Activated naive CD8-positive, alpha-beta T cell treated with anti-CD3 and anti-CD28 coated beads for 36 hours (primary cell): ENCODE results near the gene ERC1. TPM values are rescaled to one million over a fixed set of nuclear protein-coding genes. Genes with fewer than 3 reads are reported as not detected.
"Not testable (repeated sequence)": the region's sequence is repeated elsewhere in the genome, so short reads cannot be mapped to it uniquely, and the experiment has no call there.

Experiments
- DNase-seq: peaks from one replicate; pipeline ENCODE4 v3.0.0; 2021
- H3K27ac Mint-ChIP-seq: one replicate; pipeline ENCODE4 v1.8.0; 2022; ENCODE audit warnings: mild to moderate bottlenecking, moderate library complexity, mixed read lengths
- H3K27me3 Mint-ChIP-seq: one replicate; pipeline ENCODE4 v1.8.0; 2022; ENCODE audit warnings: mild to moderate bottlenecking, mixed read lengths
- H3K36me3 Mint-ChIP-seq: one replicate; pipeline ENCODE4 v1.8.0; 2021; ENCODE audit warnings: mild to moderate bottlenecking, mixed read lengths
- H3K4me1 Mint-ChIP-seq: one replicate; pipeline ENCODE4 v1.8.0; 2021; ENCODE audit warnings: mixed read lengths
- H3K4me3 Mint-ChIP-seq: one replicate; pipeline ENCODE4 v1.8.0; 2022; ENCODE audit warnings: mild to moderate bottlenecking, moderate library complexity, mixed read lengths
- H3K9me3 Mint-ChIP-seq: one replicate; pipeline ENCODE4 v1.8.0; 2022; ENCODE audit warnings: mixed read lengths
- total RNA-seq, 2 experiments: library from RNA; stranded (reverse); gene quantifications; one replicate each; pipeline ENCODE4 v1.2.3, GENCODE V29; 2021

Gene ERC1
- total RNA-seq, 2 experiments from 2014 or later, result 24.0 to 25.5 TPM

DNA sequence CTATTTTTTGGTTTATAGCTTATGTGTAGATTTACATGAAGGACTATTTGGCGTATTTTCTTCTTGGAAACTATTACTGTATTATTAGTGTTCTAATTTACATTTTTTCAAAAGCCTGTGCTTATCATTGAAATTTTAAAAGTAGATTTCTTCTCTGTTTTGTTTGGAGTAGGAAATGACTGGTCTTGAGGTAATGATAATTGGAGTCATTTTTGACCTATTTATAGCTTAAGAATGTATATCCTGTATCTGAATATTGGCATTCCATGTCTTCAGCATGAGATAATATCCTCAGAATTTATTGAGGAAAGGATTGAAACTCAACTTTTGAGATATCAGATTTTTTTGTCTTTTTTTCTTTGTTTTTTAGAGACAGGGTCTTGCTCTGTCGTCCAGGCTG lies 193.4 kb downstream of the ERC1 start:
- H3K4me3 Mint-ChIP-seq, result no peak overlapping the region
- DNase-seq, result no peak
- H3K27me3 Mint-ChIP-seq, result no peaks in the 10 kb centered on the region
- no peak overlapping the region for H3K27ac Mint-ChIP-seq
- peaks cover 3% of the 10 kb centered on the region for H3K36me3 Mint-ChIP-seq
- peaks cover 6% of the 10 kb centered on the region for H3K4me1 Mint-ChIP-seq
- H3K9me3 Mint-ChIP-seq, result no peaks in the 10 kb centered on the region

GRCh38 chr12:1185460-1186182 lies 194.6 kb downstream of the ERC1 start:
- H3K4me3 Mint-ChIP-seq, result no peak overlapping the region
- no peaks in the 10 kb centered on the region for H3K27me3 Mint-ChIP-seq
- DNase-seq, result no peak
- peaks cover 7% of the 10 kb centered on the region for H3K36me3 Mint-ChIP-seq
- no peaks in the 10 kb centered on the region for H3K9me3 Mint-ChIP-seq
- H3K27ac Mint-ChIP-seq, result no peak overlapping the region
- H3K4me1 Mint-ChIP-seq, result peaks cover 6% of the 10 kb centered on the region

GRCh38 chr12:1186298-1186697 lies 195.3 kb downstream of the ERC1 start:
- Mint-ChIP-seq H3K4me1 (peaks cover 6% of the 10 kb centered on the region), H3K27me3 (no peaks in the 10 kb centered on the region), H3K27ac (no peak overlapping the region), H3K36me3 (peaks cover 5% of the 10 kb centered on the region), H3K9me3 (no peaks in the 10 kb centered on the region), H3K4me3 (no peak overlapping the region)
- DNase-seq, result no peak

DNA sequence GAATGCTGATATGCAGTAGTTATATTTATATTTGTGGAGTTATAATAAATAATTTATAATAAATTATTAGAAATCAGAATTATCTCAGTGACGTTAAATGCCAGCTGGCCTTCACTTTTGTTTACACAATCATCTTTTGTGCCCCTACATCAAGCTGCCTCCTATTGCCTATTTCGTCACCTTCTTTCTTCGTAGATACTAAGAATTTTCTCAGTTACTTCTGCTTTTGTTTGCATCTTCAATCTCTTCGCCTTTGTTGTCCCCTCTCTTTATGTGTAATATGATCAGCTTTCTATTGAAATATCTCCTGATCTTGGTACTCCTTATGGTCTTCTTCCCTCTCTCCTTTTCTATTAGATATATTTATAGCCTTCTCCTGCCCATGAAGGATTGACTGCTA lies 197.0 kb downstream of the ERC1 start:
- H3K4me3 Mint-ChIP-seq, result no peak overlapping the region
- DNase-seq, result no peak
- H3K27ac Mint-ChIP-seq, result no peak overlapping the region
- peaks cover 6% of the 10 kb centered on the region for H3K4me1 Mint-ChIP-seq
- H3K9me3 Mint-ChIP-seq, result no peaks in the 10 kb centered on the region
- H3K27me3 Mint-ChIP-seq, result no peaks in the 10 kb centered on the region
- peaks cover 10% of the 10 kb centered on the region for H3K36me3 Mint-ChIP-seq

DNA sequence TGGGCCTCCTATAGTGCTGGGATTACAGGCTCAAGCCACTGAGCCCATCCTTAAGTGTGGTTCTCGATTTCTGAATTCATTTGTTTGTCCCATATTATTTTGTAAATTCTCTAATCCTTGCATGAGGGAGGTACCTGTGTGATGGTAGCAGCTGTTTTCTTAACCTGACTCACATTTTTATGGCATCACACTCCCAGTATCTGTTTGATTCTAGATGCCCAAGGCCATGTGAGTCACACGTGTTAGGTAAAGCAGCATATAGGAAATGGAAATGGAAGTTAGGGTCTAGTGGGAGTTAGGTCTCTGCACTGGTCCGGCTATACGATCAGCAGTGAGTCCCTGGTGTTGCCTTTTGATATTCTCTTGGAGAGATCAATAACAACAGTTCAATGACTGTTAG lies 198.1 kb downstream of the ERC1 start:
- Mint-ChIP-seq H3K27ac (no peak overlapping the region), H3K4me1 (peaks cover 6% of the 10 kb centered on the region), H3K36me3 (peaks cover 10% of the 10 kb centered on the region), H3K27me3 (no peaks in the 10 kb centered on the region), H3K4me3 (no peak overlapping the region), H3K9me3 (no peaks in the 10 kb centered on the region)
- no peak for DNase-seq

- no peak overlapping the region for H3K27ac Mint-ChIP-seq
- H3K27me3 Mint-ChIP-seq, result no peaks in the 10 kb centered on the region
- H3K9me3 Mint-ChIP-seq, result peaks cover 9% of the 10 kb centered on the region
- no peak for DNase-seq
- no peaks in the 10 kb centered on the region for H3K4me1 Mint-ChIP-seq
- H3K4me3 Mint-ChIP-seq, result no peak overlapping the region
- peaks cover 39% of the 10 kb centered on the region for H3K36me3 Mint-ChIP-seq
Observed at GRCh38 chr12:1195513-1195912, 204.5 kb downstream of the ERC1 start.

DNA sequence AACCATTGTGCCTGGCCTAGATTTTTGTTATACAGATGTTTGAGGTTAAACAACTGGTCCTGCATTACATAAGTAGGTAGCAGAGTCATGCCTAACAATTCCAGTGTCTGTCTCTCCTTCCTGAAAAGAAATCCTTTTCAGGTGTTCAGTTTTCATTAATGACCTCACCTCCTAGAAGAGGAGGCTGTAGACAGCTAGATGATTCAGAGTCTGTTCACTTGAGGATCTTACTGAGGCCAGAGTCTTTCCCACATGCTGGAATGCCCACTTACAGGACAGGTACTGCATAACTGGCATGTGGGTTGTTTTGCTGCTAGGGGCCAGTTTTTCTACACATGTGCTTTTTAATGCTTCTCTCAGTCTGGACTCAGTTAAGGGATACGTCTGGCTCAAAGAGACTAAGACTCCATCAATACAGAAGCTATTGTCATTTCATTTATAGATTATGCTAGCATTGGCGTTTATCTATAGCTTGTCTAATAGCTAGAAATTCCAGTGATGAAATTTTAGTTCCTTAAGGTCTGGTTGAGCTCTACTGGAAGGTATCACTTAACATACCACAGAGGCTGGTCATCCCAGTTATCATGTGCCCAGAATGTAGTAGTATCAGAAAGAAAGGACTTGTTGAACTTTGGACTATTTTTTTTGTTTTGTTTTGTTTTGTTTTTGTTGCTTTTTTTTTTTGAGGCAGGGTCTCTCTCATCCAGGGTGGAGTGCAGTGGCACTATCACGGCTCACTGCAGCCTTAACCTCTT lies 206.4 kb downstream of the ERC1 start:
- H3K9me3 Mint-ChIP-seq, result peaks cover 9% of the 10 kb centered on the region

DNA sequence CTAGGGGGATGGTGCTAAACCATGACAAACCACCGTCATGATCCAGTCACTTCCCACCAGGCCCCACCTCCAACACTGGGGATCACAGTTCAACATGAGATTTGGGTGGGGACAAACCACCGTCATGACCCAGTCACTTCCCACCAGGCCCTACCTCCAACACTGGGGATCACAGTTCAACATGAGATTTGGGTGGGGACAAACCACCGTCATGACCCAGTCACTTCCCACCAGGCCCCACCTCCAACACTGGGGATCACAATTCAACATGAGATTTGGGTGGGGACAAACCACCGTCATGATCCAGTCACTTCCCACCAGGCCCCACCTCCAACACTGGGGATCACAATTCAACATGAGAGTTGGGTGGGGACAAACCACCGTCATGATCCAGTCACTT lies 207.8 kb downstream of the ERC1 start:
- not testable (repeated sequence) for H3K27me3 Mint-ChIP-seq, H3K4me1 Mint-ChIP-seq, DNase-seq, H3K4me3 Mint-ChIP-seq, H3K27ac Mint-ChIP-seq, H3K9me3 Mint-ChIP-seq
- peaks cover 32% of the 10 kb centered on the region for H3K36me3 Mint-ChIP-seq

More for the DNA sequence above, 206.4 kb downstream of the ERC1 start:
- no peaks in the 10 kb centered on the region for H3K27me3 Mint-ChIP-seq
- DNase-seq, result no peak
- H3K4me3 Mint-ChIP-seq, result no peak overlapping the region
- peaks cover 2% of the 10 kb centered on the region for H3K4me1 Mint-ChIP-seq
- H3K27ac Mint-ChIP-seq, result no peak overlapping the region
- H3K36me3 Mint-ChIP-seq, result peaks cover 33% of the 10 kb centered on the region

GRCh38 chr12:1199700-1200099 lies 208.7 kb downstream of the ERC1 start:
- Mint-ChIP-seq H3K4me3 (no peak overlapping the region), H3K36me3 (peaks cover 32% of the 10 kb centered on the region), H3K4me1 (peaks cover 2% of the 10 kb centered on the region), H3K9me3 (peaks cover 9% of the 10 kb centered on the region), H3K27me3 (no peaks in the 10 kb centered on the region), H3K27ac (no peak overlapping the region)
- no peak for DNase-seq

DNA sequence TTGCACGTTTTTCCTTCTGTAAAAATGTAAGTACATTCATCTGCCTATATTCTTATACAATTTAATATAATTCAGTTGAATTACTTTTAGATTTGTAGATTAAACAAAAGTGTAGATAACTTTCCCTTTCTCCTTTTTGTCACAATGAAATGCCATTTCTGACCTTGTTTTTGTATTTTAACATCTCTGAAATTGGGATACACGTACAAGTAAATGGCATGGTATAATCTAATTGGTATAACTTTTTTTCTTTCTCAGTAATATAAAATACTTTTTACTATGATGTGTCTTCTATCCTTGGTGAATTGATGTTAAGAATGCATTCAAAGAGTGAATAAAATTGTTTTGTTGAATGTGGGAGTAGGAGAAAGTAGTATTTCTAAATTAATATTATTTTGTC lies 210.0 kb downstream of the ERC1 start:
- Mint-ChIP-seq H3K27me3 (no peaks in the 10 kb centered on the region), H3K4me1 (peaks cover 2% of the 10 kb centered on the region), H3K4me3 (no peak overlapping the region), H3K36me3 (peaks cover 29% of the 10 kb centered on the region), H3K27ac (no peak overlapping the region), H3K9me3 (peaks cover 9% of the 10 kb centered on the region)
- no peak for DNase-seq

DNA sequence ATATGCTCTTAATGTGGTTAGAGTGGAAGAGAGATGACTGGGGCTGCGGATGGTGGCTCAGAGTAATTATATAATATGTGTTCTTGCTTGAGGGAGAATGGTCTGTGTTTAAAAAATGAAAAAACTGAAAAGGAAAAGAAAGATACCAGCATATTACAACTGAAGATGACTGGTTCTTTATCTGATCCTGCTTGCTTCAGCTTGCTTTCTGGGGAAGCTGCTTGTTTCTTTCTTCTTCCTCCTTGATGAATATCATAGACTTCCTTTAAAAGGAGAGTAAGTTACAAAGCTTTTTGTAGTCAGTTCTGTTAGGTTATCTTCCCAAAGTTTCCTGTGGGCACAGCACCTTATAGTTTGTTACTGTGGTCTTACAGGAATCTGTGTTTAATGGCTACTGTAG lies 210.9 kb downstream of the ERC1 start:
- peaks cover 2% of the 10 kb centered on the region for H3K4me1 Mint-ChIP-seq
- H3K4me3 Mint-ChIP-seq, result no peak overlapping the region
- peaks cover 25% of the 10 kb centered on the region for H3K36me3 Mint-ChIP-seq
- no peak for DNase-seq
- H3K27me3 Mint-ChIP-seq, result no peaks in the 10 kb centered on the region
- peaks cover 9% of the 10 kb centered on the region for H3K9me3 Mint-ChIP-seq
- no peak overlapping the region for H3K27ac Mint-ChIP-seq

GRCh38 chr12:1203735-1204019 lies 212.7 kb downstream of the ERC1 start:
- Mint-ChIP-seq H3K36me3 (peaks cover 8% of the 10 kb centered on the region), H3K4me3 (no peak overlapping the region), H3K27me3 (no peaks in the 10 kb centered on the region), H3K9me3 (no peaks in the 10 kb centered on the region), H3K27ac (no peak overlapping the region), H3K4me1 (peaks cover 2% of the 10 kb centered on the region)
- no peak for DNase-seq

DNA sequence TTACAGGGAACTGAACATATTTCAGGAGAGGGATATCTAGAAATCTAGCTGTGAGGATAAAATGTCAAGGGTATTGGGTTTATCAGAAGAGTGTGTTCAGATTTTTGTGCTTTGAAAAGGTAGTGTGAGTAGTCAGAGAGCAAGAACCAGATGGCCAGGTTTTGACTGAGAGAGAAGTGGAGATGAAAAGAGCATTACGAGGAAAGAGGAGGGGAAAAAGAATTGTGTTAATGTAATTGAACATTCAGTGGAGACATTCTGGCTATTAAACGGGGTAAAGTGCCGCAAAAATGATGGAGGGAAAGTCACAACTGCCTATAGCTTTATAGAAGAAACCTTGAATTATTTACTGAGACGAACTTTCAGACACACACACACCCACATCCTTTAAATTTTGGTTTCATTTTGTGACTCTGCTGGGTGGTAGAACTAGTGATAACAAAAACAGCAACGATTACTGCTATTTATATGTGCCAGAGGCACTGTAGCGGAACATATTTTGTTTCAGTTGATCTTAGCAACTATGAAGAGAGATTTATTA lies 213.6 kb downstream of the ERC1 start:
- H3K4me3 Mint-ChIP-seq, result no peak overlapping the region
- peaks cover 3% of the 10 kb centered on the region for H3K36me3 Mint-ChIP-seq
- peaks cover 2% of the 10 kb centered on the region for H3K4me1 Mint-ChIP-seq
- no peaks in the 10 kb centered on the region for H3K27me3 Mint-ChIP-seq
- no peak for DNase-seq
- no peaks in the 10 kb centered on the region for H3K9me3 Mint-ChIP-seq
- no peak overlapping the region for H3K27ac Mint-ChIP-seq

DNA sequence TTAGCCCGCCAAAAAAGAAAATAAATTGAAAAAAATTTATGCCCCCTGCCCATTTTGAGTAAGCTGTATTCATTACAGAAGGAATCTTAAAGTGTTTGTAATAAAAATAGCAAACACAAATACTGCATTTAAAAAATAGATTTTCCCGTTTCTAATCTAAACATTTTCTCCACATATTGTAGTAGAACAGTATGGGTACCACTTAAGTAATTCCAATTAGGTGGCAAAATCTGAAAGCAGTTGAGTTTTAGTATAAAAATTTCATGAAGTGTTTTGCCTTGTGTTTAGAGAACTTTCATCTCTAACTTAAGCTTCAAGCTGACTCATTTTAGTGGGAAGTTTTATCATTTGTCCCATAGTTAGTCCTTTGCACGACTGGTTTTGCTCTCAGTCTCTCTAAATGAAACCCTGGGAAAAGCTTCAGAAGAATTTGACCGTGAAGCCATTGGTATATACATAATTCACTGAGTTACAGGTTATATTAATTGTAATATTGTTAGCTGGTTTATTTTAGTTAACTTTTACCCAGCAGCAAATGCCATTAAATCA lies 214.6 kb downstream of the ERC1 start:
- Mint-ChIP-seq H3K27me3 (no peaks in the 10 kb centered on the region), H3K9me3 (no peaks in the 10 kb centered on the region), H3K27ac (no peak overlapping the region), H3K4me1 (peaks cover 2% of the 10 kb centered on the region), H3K4me3 (no peak overlapping the region), H3K36me3 (no peaks in the 10 kb centered on the region)
- no peak for DNase-seq

DNA sequence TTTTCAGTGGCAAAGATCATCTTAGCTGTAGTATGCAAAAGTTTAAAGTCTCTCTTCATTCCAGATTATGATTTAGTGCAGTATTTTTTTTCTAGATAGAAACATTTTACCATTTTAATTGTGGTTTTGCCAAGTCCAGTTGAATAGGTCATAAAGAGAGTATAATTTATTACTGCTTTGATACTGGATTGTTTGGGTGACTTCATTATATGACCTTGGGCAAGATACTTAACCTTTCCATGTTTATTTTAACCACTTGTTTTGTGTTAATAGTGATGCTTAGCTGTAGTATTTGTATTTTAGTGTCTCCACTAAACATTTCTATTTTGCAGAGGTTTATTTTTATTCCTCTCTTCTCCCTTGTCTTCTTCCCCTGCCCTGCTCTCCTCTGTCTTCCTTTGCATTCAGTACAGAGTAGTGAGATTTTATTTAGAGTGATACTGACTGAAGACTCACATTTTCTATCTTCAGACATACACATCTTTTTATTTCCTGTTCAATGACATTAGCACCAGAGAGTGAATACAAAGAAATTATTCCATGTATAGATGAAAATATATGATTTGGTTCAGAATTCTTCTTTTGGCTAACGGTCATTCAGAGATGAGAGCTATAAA lies 215.2 kb downstream of the ERC1 start:
- H3K27me3 Mint-ChIP-seq, result no peaks in the 10 kb centered on the region
- no peaks in the 10 kb centered on the region for H3K9me3 Mint-ChIP-seq
- DNase-seq, result no peak
- peaks cover 2% of the 10 kb centered on the region for H3K4me1 Mint-ChIP-seq
- no peaks in the 10 kb centered on the region for H3K36me3 Mint-ChIP-seq
- no peak overlapping the region for H3K27ac Mint-ChIP-seq
- H3K4me3 Mint-ChIP-seq, result no peak overlapping the region
